ENCODE data around the gene AURKAIP1.
A peak's percentile ranks its signal among the peaks of the same experiment; 100 is the strongest.

Gene AURKAIP1

DNA sequence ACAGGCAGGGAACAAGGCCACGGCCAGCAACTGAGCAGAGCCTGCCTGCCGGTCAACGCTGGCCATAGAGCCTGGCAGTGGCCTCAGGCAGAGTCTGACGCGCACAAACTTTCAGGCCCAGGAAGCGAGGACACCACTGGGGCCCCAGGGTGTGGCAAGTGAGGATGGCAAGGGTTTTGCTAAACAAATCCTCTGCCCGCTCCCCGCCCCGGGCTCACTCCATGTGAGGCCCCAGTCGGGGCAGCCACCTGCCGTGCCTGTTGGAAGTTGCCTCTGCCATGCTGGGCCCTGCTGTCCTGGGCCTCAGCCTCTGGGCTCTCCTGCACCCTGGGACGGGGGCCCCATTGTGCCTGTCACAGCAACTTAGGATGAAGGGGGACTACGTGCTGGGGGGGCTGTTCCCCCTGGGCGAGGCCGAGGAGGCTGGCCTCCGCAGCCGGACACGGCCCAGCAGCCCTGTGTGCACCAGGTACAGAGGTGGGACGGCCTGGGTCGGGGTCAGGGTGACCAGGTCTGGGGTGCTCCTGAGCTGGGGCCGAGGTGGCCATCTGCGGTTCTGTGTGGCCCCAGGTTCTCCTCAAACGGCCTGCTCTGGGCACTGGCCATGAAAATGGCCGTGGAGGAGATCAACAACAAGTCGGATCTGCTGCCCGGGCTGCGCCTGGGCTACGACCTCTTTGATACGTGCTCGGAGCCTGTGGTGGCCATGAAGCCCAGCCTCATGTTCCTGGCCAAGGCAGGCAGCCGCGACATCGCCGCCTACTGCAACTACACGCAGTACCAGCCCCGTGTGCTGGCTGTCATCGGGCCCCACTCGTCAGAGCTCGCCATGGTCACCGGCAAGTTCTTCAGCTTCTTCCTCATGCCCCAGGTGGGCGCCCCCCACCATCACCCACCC, 43.7 kb downstream of the AURKAIP1 start, which contains the start of gene TAS1R3:
Gene TAS1R3 (plus strand): TSS at position 213 of the 898 bp plus-strand sequence. CDS start 66 bp downstream, at position 279.
- DNase-seq = no peak

DNA sequence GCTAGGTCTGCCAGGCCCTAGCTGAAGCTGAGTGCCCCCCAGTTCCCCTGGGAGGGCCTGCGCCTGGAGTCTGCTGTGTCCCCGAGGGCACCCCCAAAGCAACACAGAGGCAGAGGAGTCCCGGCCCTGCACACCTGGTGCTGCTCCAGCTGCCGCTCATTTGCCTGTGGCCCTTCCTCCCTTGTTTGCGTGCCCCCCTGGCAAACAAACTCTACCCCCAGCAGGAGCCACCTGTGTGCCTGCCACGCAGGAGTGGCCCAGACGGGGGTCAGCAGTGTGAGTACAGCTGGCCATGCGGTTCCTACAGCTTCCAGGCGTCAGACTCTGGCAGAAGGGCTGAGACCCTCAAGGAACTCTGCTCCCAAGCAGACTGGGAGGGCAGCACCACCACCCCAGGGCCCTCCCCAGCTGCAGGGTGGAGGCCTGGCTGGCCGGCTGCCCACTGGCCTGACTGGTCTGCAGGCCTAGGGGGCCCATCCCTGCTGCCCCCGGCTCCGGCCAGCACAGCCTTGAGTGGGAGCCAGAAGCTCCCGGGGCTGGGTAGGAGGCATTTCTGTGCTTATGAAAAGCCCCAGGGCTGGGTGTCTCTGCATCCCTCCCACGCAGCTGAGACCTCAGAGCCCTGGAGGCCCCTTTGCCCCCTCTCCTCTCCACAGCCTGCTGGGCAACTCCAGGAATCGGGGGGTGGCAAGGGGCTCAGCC, 44.5 kb downstream of the AURKAIP1 start:
- no peak for DNase-seq

GRCh38 chr1:1329304-1330210, 45.5 kb downstream of the AURKAIP1 start:
- DNase-seq = no peak

- no peak for DNase-seq
These were observed 46.8 kb downstream of the AURKAIP1 start for GRCh38 chr1:1328254-1328653.

DNA sequence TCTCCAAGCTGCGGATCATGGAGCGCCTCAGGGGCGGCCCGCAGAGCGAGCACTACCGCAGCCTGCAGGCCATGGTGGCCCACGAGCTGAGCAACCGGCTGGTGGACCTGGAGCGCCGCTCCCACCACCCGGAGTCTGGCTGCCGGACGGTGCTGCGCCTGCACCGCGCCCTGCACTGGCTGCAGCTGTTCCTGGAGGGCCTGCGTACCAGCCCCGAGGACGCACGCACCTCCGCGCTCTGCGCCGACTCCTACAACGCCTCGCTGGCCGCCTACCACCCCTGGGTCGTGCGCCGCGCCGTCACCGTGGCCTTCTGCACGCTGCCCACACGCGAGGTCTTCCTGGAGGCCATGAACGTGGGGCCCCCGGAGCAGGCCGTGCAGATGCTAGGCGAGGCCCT, 47.7 kb downstream of the AURKAIP1 start:
- no peak for DNase-seq

DNA sequence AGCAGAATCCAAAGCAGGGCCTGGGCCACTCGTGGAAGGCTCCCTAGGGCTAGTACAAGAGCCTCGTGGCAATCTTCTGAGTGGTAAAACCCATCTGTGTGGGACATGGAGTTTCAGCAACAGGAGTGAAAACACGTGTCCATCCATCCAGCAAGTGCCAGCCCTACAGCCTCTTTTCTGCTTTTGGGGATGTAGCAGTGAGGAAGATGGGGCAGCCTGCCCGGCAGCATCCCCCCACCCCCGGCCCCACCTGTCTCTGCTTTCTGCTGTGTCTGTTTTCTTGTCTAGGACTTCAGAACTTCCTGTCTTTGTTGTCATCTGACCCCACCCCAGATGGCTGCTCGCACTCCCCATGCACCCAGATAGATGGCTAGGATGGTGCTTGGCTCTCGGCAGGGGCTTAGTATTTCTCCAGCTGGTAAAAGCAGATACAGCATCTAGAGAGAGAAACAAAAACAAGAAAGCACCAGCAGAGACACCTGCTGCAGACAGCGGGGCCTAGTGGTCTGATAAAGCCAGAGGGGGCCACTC, 48.9 kb downstream of the AURKAIP1 start:
- no peak for DNase-seq

DNA sequence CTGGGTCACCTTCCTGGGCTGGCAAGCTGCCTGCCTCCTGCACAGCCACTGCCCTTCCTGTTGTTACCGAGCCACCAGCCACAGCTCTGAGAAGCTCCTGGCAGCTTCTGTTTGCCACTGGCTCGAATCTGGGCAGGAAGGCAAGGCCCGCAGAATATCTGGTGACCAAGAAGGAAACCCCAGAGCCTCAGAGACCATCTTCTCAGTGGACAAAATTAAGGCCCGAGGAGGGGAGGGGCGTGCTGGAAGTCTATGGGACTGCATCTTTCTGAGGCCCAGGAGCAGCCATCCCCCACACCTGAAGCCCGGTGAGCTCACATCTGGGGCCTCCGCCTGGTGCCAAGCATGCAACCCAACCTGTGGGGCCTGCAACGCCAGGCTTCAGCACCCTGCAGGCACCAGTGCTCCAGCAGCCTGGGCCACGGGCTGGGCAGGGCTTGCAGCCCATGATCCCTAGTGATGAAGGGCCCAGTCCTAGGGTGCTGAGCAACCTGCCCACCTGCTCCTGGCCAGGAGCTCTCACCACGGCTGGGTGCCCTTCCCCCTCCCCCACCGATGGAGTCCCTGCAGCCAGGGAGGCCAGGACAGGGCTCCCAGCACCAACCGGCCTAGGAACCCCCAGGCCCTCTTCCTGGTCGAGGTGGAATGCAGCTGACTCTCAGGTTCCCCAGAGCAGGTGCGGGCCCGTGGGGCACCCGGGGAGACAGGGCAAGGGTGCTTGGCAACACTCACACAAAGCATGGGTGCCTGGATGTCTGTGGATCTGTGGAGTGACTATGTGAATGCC, 49.5 kb downstream of the AURKAIP1 start:
- DNase-seq = no peak

- DNase-seq = peak; percentile 97
These were observed 50.3 kb downstream of the AURKAIP1 start, which contains the start of the genes CPTP and INTS11 for GRCh38 chr1:1324524-1325287. Gene CPTP (plus strand): TSS chr1:1324802. CDS start chr1:1326911, 2,109 bp downstream. Gene INTS11 (minus strand): TSS chr1:1324660. CDS start chr1:1324608, 52 bp downstream.

- DNase-seq = no peak
These were observed 50.9 kb downstream of the AURKAIP1 start for GRCh38 chr1:1324084-1324523.

Measured in CD4-positive, alpha-beta T cell treated with Interleukin-17A for 4 hours (primary cell).